ENCODE measurements around the gene NGFR.
"Not testable (repeated sequence)": the region's sequence is repeated elsewhere in the genome, so short reads cannot be mapped to it uniquely, and the experiment has no call there.

The NGFR gene

GRCh38 chr17:49496183-49496866 is 1.2 kb downstream of the NGFR start:
- DNase-seq (ENCODE audit: low read depth, low spot score): peak; percentile 78

GRCh38 chr17:49496867-49497147 is 1.7 kb downstream of the NGFR start:
- DNase-seq (ENCODE audit: low read depth, low spot score): no peak

- DNase-seq (ENCODE audit: low read depth, low spot score): peak; percentile 61
These were observed 2.3 kb downstream of the NGFR start for GRCh38 chr17:49497148-49498028.

- DNase-seq (ENCODE audit: low read depth, low spot score): no peak
These were observed 3.0 kb downstream of the NGFR start for GRCh38 chr17:49498029-49498615.

GRCh38 chr17:49501496-49501895 is 6.4 kb downstream of the NGFR start:
- no peak for DNase-seq (ENCODE audit: low read depth, low spot score)

GRCh38 chr17:49502254-49502653 is 7.2 kb downstream of the NGFR start:
- no peak for DNase-seq (ENCODE audit: low read depth, low spot score)

- not testable (repeated sequence) for DNase-seq (ENCODE audit: low read depth, low spot score)
These were observed 7.6 kb downstream of the NGFR start for GRCh38 chr17:49502680-49503079.

- no peak for DNase-seq (ENCODE audit: low read depth, low spot score)
These were observed 9.3 kb downstream of the NGFR start for GRCh38 chr17:49504369-49504768.

GRCh38 chr17:49505854-49506253 is 10.8 kb downstream of the NGFR start:
- DNase-seq (ENCODE audit: low read depth, low spot score): no peak

GRCh38 chr17:49506282-49506681 is 11.2 kb downstream of the NGFR start:
- DNase-seq (ENCODE audit: low read depth, low spot score): no peak

GRCh38 chr17:49508061-49508865 is 13.2 kb downstream of the NGFR start:
- peak; percentile 43 for DNase-seq (ENCODE audit: low read depth, low spot score)

GRCh38 chr17:49508866-49509587 is 13.9 kb downstream of the NGFR start:
- DNase-seq (ENCODE audit: low read depth, low spot score): no peak

GRCh38 chr17:49509588-49509917 is 14.5 kb downstream of the NGFR start:
- DNase-seq (ENCODE audit: low read depth, low spot score): no peak

GRCh38 chr17:49510059-49510719 is 15.1 kb downstream of the NGFR start:
- no peak for DNase-seq (ENCODE audit: low read depth, low spot score)

GRCh38 chr17:49510720-49511110 is 15.6 kb downstream of the NGFR start:
- DNase-seq (ENCODE audit: low read depth, low spot score): no peak

GRCh38 chr17:49511810-49512209 is 16.7 kb downstream of the NGFR start:
- DNase-seq (ENCODE audit: low read depth, low spot score): no peak

GRCh38 chr17:49512296-49513043 is 17.4 kb downstream of the NGFR start:
- no peak for DNase-seq (ENCODE audit: low read depth, low spot score)

GRCh38 chr17:49513044-49513395 is 17.9 kb downstream of the NGFR start:
- DNase-seq (ENCODE audit: low read depth, low spot score): no peak

GRCh38 chr17:49513641-49514040 is 18.5 kb downstream of the NGFR start:
- DNase-seq (ENCODE audit: low read depth, low spot score): no peak

- DNase-seq (ENCODE audit: low read depth, low spot score): peak; percentile 27
These were observed 19.1 kb downstream of the NGFR start for GRCh38 chr17:49514071-49514721.
